NT2/D1 (cell line): ENCODE data around the gene ANKRD2.

ENCODE experiments used
- SUZ12 ChIP-seq: IDR thresholded peaks from 2 replicates; pipeline ENCODE4 v1.6.1; 2011; ENCODE audit not compliant: insufficient read length, insufficient read depth; ENCODE audit errors: extremely low read depth
- YY1 ChIP-seq: IDR thresholded peaks from 2 replicates; pipeline ENCODE4 v1.6.1; 2011; ENCODE audit not compliant: insufficient read length, insufficient read depth
- ZNF274 ChIP-seq: IDR thresholded peaks from 2 replicates; pipeline ENCODE4 v1.6.1; 2011; ENCODE audit warnings: mild to moderate bottlenecking, low read depth, low read length

DNA sequence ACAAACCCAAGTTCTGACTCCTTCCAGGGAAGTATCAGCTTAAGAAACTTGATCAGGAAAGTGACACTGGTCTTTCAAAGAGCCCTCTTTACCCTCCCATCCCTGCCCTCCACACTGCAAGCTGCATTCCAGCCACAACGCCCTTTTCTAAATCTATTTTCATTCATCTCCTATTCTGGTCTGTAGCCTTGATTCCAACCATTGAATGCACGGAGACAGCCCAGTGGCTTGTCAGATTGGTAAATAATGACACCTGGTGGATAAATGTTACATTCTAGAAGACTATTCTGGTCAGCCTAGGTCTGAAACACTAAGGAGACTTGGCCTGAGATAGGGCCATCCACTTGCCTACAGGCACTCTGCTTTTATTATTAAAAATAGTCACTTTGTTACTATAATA, 39.8 kb downstream of the ANKRD2 start:
- TF ChIP-seq SUZ12: no peak
- no peak for TF ChIP-seq ZNF274
- no peak for TF ChIP-seq YY1
